GM12891 (cell line): ENCODE measurements around the gene FYB1.

Experiments
- DNase-seq: peaks from one replicate; pipeline ENCODE4 v3.0.0; 2011; ENCODE audit warnings: low spot score; ENCODE audit not compliant: insufficient read length
- FAIRE-seq: peaks from 2 replicates; lab custom pipeline; 2011; peaks lifted over from hg19 to GRCh38; lab: Jason Lieb, UNC
- PAX5 ChIP-seq: IDR thresholded peaks from 2 replicates; pipeline ENCODE4 v1.6.1; 2011; ENCODE audit warnings: low read length, moderate library complexity, mild to moderate bottlenecking; ENCODE audit not compliant: insufficient read depth, severe bottlenecking
- POLR2A ChIP-seq: IDR thresholded peaks from 2 replicates; pipeline ENCODE4 v1.6.1; 2011; ENCODE audit warnings: low read depth, low read length, control low read depth
- POLR2AphosphoS5 ChIP-seq: IDR thresholded peaks from 2 replicates; pipeline ENCODE4 v1.6.1; 2011; ENCODE audit warnings: low read depth, low read length, control low read depth
- POU2F2 ChIP-seq: IDR thresholded peaks from 2 replicates; pipeline ENCODE4 v1.6.1; 2011; ENCODE audit warnings: low read depth, mild to moderate bottlenecking, control low read depth, low read length, moderate library complexity
- SPI1 ChIP-seq: IDR thresholded peaks from 2 replicates; pipeline ENCODE4 v1.6.1; 2011; ENCODE audit warnings: low read depth, low read length, control low read depth
- TAF1 ChIP-seq: IDR thresholded peaks from 2 replicates; pipeline ENCODE4 v1.6.1; 2011; ENCODE audit warnings: low read depth, low read length, control low read depth

The FYB1 gene

GRCh38 chr5:39100851-39101396 lies 118.4 kb downstream of the FYB1 start:
- no peak for FAIRE-seq
- TF ChIP-seq TAF1 (no peak), SPI1 (no peak), POLR2AphosphoS5 (no peak), POLR2A (no peak), POU2F2 (no peak), PAX5 (no peak)
- DNase-seq: no peak

GRCh38 chr5:39100301-39100850 lies 119.0 kb downstream of the FYB1 start:
- no peak for DNase-seq
- no peak for TF ChIP-seq POU2F2
- TF ChIP-seq PAX5: no peak
- TF ChIP-seq POLR2A: no peak
- TF ChIP-seq TAF1: no peak
- no peak for FAIRE-seq

GRCh38 chr5:39099831-39100230 lies 119.5 kb downstream of the FYB1 start:
- TF ChIP-seq POLR2A: no peak
- no peak for TF ChIP-seq POU2F2
- no peak for TF ChIP-seq POLR2AphosphoS5
- TF ChIP-seq SPI1: no peak
- no peak for TF ChIP-seq TAF1
- TF ChIP-seq PAX5: no peak
- no peak for FAIRE-seq

GRCh38 chr5:39093352-39093751 lies 126.0 kb downstream of the FYB1 start:
- FAIRE-seq (no peak), DNase-seq (no peak)
- no peak for TF ChIP-seq POLR2A
- TF ChIP-seq TAF1: no peak
- TF ChIP-seq PAX5: no peak

More at GRCh38 chr5:39099831-39100230, 119.5 kb downstream of the FYB1 start:
- no peak for DNase-seq

- DNase-seq (no peak), FAIRE-seq (peak; percentile 20)
- TF ChIP-seq POLR2A (no peak), PAX5 (no peak), SPI1 (no peak), POU2F2 (no peak), TAF1 (no peak), POLR2AphosphoS5 (no peak)
Observed at GRCh38 chr5:39092581-39093351, 126.6 kb downstream of the FYB1 start.

GRCh38 chr5:39091940-39092580 lies 127.3 kb downstream of the FYB1 start:
- no peak for TF ChIP-seq POLR2A
- DNase-seq: no peak
- FAIRE-seq: peak; percentile 23

- FAIRE-seq (no peak), DNase-seq (no peak)
- TF ChIP-seq POLR2A (no peak), POU2F2 (no peak), SPI1 (no peak), POLR2AphosphoS5 (no peak), TAF1 (no peak), PAX5 (no peak)
Observed at GRCh38 chr5:39083968-39084367, 135.4 kb downstream of the FYB1 start.

- FAIRE-seq: no peak
- DNase-seq: no peak
- TF ChIP-seq TAF1 (no peak), POLR2A (no peak), POU2F2 (no peak), SPI1 (no peak)
Observed at GRCh38 chr5:39082995-39083394, 136.4 kb downstream of the FYB1 start.

- TF ChIP-seq POLR2A (no peak), POLR2AphosphoS5 (no peak), SPI1 (no peak), PAX5 (no peak), POU2F2 (no peak), TAF1 (no peak)
- no peak for DNase-seq
- no peak for FAIRE-seq
Observed at GRCh38 chr5:39080597-39081204, 138.7 kb downstream of the FYB1 start.

GRCh38 chr5:39080168-39080567 lies 139.2 kb downstream of the FYB1 start:
- no peak for DNase-seq
- no peak for FAIRE-seq
- no peak for TF ChIP-seq POLR2AphosphoS5
- no peak for TF ChIP-seq SPI1
- TF ChIP-seq POU2F2: no peak
- no peak for TF ChIP-seq TAF1
- no peak for TF ChIP-seq PAX5
- no peak for TF ChIP-seq POLR2A
